ENCODE measurements around the gene NKAIN4.

Gene NKAIN4

DNA sequence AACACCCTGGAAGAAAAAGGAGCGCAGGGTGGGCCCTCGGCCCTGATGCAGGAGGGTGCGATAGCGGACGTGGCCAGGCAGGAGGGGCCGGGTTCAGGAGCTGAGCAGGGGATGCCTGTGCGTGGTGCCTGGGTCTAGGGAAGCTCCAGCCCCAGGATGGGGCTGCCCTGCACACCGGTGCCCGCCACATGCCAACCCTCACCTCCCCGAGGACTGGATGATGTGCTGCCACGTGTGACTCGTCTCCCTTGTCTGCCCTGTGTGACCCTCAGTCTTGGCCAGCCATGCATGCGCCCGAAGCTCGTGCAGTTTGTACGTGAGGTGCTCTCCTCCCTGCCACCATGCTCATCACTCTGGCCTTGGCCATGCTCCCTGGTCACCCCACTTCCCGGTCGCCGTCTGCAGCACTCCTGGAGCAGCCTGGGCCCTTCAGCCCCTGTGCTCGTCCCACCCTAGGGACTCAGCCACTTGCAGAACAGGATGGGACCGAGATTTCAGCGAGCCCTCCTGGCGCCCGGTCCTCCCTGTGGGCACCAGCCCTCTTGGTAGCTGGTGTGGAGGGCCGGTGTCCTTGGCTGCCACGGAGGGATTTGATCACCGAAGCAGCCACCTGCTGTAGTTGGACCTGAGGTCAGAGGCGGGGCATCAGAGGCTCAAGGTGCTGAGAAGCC, 34.5 kb upstream of the NKAIN4 start:
- DNase-seq (ENCODE audit: low read depth in 2 of 2) = no peak

- DNase-seq (ENCODE audit: low read depth in 2 of 2) = no peak
Measured at GRCh38 chr20:63287697-63288580, 33.7 kb upstream of the NKAIN4 start.

GRCh38 chr20:63286781-63287696, 32.8 kb upstream of the NKAIN4 start:
- no peak for DNase-seq (ENCODE audit: low read depth in 2 of 2)

DNA sequence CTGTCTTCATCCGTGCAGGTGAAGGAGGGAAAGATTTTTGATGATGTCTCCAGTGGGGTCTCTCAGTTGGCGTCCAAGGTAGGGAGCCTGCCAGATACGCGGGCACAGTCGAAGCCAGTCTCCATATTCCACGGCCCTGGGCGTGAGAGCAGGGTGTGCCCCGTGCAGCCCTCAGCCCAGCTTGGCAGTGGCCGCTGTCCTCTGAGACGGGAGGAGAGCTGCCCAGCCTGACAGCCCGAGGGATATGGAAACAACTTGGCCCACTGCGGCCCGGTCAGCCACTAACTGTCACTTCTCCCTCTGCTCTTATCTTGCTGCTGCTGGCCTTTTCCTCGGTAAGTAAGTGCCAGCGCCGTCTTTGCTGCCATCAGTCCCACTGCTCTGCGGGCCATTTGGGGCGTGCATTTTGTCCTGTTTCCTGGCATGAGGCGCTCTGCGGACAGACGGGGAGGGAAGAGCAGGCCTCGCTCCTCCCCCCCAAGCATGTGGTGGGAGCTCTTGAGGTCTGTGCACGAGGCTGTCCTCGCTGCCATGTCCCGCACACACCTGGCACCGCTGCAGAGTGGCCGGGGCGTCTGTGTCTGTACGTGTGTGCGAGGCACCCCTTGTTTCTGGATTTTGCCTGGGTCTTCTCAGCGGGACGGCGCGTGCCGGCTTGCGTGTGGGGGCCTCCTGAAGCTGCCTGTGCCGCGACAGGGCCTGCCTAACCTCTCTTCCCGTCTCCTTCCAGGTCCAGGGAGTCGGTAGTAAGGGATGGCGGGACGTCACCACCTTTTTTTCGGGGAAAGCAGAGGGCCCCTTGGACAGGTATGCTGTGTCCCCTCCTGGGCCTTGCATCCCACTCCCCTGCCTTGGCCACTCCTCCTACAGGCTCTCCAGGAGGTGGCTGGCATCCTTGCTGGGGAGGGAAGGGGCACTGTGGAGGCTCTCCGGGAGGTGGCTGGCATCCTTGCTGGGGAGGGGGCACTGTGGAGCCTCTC, 31.7 kb upstream of the NKAIN4 start:
- DNase-seq (ENCODE audit: low read depth in 2 of 2) = no peak

GRCh38 chr20:63284981-63285524, 30.8 kb upstream of the NKAIN4 start:
- DNase-seq (ENCODE audit: low read depth in 2 of 2) = no peak

- no peak for DNase-seq (ENCODE audit: low read depth in 2 of 2)
Measured at GRCh38 chr20:63284544-63284949, 30.3 kb upstream of the NKAIN4 start.

DNA sequence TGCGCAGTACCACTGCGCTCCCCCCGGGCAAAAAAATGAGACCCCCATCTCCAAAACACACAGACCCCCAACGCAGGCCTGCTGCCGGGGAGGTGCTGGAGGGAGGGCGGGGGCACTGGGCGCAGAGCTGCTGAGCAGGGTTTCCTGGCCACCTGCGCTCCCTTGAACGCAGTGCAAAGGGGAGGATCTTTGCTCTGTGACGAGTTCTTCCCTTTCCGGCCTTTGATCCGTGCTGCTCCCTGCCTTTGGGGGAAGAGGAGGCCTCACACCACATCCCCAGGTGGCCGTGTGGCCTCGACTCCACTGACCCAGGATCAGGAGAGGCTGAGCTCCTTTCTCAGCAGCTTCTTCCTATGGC, 29.8 kb upstream of the NKAIN4 start:
- no peak for DNase-seq (ENCODE audit: low read depth in 2 of 2)

GRCh38 chr20:63283397-63284082, 29.3 kb upstream of the NKAIN4 start:
- no peak for DNase-seq (ENCODE audit: low read depth in 2 of 2)

DNA sequence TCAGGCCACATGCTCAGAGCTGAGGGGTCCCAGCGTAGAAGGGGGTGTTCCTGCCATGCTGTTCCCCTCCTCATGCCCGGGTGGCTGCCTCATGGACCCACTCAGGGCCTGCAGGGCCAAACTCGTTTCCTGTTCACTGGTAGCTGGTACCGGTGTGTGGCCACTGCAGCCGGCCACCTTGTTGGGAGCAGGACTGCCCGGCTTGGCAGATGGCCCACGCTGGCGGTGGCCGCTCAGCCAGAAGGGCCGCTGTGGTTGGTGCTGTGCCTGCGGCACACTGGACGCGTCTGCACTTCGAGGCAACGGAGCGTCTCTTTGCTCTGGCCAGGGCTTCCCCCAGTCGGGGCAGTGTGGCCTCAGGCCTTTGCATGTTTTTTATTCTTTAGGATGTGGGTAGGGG, 28.7 kb upstream of the NKAIN4 start:
- DNase-seq (ENCODE audit: low read depth in 2 of 2) = no peak

- no peak for DNase-seq (ENCODE audit: low read depth in 2 of 2)
Measured at GRCh38 chr20:63281742-63282665, 27.7 kb upstream of the NKAIN4 start.

GRCh38 chr20:63280929-63281545, 26.8 kb upstream of the NKAIN4 start:
- no peak for DNase-seq (ENCODE audit: low read depth in 2 of 2)

DNA sequence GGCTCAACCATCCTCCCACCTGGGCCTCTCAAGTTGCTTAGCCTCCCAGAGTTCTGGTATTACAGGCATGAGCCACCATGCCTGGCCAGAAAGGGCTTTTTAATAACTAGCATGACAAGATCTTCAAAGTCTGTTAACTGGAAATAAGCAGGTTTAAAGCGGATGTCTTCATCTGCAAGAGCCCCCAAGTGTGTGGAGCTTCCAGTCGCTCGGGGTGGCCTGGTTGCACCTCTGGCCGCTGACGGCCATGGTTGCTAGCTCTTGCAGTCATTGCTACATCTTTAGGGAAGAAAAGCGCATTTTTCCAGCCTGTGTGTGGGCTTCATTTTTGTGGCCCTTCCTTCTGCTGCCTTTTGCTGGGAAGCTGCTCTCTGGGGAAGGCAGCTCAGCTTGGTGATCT, 26.1 kb upstream of the NKAIN4 start:
- no peak for DNase-seq (ENCODE audit: low read depth in 2 of 2)

DNA sequence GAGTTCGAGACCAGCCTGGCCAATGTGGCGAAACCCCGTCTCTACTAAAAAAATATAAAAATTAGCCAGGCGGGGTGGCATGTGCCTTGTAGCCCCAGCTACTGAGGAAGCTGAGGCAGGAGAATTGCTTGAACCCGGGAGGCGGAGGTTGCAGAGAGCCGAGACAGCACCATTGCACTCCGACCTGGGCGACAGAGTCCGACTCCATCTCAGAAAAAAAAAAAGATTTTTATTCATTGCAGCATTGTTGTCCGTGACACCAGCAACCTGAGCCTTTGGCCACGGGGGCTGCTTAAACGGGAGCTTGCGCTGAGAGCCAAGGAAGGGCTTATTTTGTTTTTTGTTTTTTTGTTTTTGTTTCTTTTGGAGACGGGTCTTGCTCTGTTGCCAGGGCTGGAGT, 25.7 kb upstream of the NKAIN4 start:
- DNase-seq (ENCODE audit: low read depth in 2 of 2) = no peak

- DNase-seq (ENCODE audit: low read depth in 2 of 2) = no peak
Measured at GRCh38 chr20:63278661-63279060, 24.4 kb upstream of the NKAIN4 start.

- DNase-seq (ENCODE audit: low read depth in 2 of 2) = no peak
Measured at GRCh38 chr20:63277466-63278272, 23.4 kb upstream of the NKAIN4 start.

- no peak for DNase-seq (ENCODE audit: low read depth in 2 of 2)
Measured at GRCh38 chr20:63276956-63277355, 22.7 kb upstream of the NKAIN4 start.

- no peak for DNase-seq (ENCODE audit: low read depth in 2 of 2)
Measured at GRCh38 chr20:63275825-63276224, 21.6 kb upstream of the NKAIN4 start.

Data from stimulated activated CD4-positive, alpha-beta T cell treated with anti-CD3 and anti-CD28 coated beads, Interleukin-1b, Interleukin-23, amount 100 ng/mL, for 1 hour (primary cell).